Measurements from ENCODE around the gene PPFIA3.

The PPFIA3 gene

DNA sequence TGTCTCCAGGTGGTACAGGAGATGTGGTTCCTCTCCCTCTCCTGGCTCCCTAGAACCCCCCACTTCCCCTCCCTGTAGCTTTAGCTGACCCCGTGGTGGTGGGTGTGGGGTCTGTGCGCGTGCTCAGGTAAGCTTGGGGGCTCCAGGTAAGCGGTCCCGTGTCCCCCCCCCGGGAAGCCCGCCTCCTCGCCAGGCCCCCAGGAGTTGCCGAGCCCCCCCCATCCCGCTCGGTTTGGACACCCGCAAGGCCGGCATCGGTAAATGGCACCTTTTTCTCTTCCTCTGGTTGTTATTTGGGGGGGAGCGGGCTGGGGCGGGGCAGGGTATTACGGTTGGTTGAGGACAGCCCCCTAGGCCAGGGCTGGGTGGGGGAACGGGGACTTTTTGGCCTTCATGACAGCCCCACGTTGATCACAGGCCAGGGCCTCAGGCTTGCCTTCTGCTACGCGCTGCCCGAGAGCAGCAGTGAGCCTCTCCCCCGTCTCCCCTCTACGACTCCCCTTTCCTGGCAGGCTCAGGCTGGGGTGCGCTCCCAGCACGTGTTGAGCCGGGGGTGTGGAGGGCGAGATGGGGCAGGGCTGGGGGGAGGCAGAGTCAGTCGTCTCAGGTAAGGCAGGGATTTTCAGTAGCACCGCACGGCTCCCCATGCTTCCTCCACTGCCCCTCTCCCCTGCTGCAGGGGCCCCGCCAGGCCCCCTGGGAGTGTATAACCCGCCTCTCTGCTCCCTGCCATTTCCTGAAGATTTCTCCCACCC lies 15.8 kb upstream of the PPFIA3 start:
- H2BK5ac ChIP-seq (ENCODE audit: low read length) = no peak overlapping the region
- DNase-seq (ENCODE audit: low spot score) = no peak

DNA sequence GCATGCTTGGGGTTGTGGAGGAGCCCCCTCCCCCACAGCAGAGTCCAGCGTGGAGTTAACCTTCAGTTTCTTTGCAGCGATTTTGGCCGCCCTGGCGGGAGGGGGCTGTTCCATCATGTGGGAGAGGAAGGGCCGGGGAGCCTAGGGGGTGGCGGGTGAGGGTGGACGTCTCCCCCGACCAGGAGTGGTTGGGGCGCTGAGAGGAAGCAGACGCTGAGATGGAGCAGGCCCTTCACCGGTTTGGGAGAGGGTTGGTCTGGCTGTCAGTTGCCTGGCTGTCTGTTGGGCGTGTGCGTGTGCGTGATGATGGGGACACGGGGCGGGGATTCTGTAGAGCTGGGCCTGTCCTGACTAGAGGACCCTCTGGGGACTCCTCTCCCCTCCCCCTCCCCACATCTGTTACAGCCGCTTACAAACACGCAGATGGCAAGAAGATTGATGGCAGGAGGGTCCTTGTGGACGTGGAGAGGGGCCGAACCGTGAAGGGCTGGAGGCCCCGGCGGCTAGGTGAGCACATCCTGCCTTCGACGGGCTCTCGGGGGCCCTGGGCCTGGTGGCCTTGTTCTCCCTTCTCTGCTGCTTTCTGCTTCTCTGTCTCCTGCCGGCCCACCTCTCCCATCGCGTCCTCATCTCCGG lies 15.0 kb upstream of the PPFIA3 start:
- Histone ChIP-seq H3K36me3 (replicated peaks in 1 of 2; ENCODE audit: control insufficient read depth in 2 of 2, insufficient read depth in 2 of 2, low read length in 2 of 2) (peaks cover 66 to 94% of the 10 kb centered on the region in 2 donors), H3K4ac (ENCODE audit: low read length) (no peak overlapping the region), H2BK5ac (ENCODE audit: low read length) (no peak overlapping the region), H3K4me3 (ENCODE audit: low read length in 2 of 2) (no peak overlapping the region), H2BK120ac (ENCODE audit: low read depth, low read length) (no peak overlapping the region), H3K79me1 (ENCODE audit: low read depth, low read length) (peaks cover 14% of the 10 kb centered on the region), H3K27me3 (ENCODE audit: control insufficient read depth in 3 of 3, insufficient read depth in 3 of 3, low read depth in 1 of 3, low read length in 3 of 3) (no peaks in the 10 kb centered on the region), H3K27ac (replicated peaks; ENCODE audit: low read length) (no peak overlapping the region), H3K4me1 (ENCODE audit: control insufficient read depth in 2 of 2, insufficient read depth in 1 of 2, low read depth in 1 of 2, low read length in 2 of 2) (no peaks in the 10 kb centered on the region), H2AFZ (ENCODE audit: low read length) (no peak overlapping the region), H2BK15ac (ENCODE audit: low read length) (no peak overlapping the region), H3K9me3 (replicated peaks in 1 of 2; ENCODE audit: control insufficient read depth in 2 of 2, insufficient read depth in 1 of 2, low read depth in 1 of 2, low read length in 2 of 2) (peaks cover 0 to 3% of the 10 kb centered on the region in 2 donors), H3K18ac (ENCODE audit: low read length) (no peak overlapping the region), H3K4me2 (ENCODE audit: insufficient read depth, low read length, poor library complexity, severe bottlenecking) (no peak overlapping the region), H3K23ac (ENCODE audit: low read depth, low read length, poor library complexity) (no peak overlapping the region), H4K8ac (ENCODE audit: low read depth, low read length) (no peak overlapping the region), H2BK12ac (ENCODE audit: low read length) (no peak overlapping the region), H3K14ac (ENCODE audit: low read length) (no peak overlapping the region), H3K9ac (ENCODE audit: low read depth, low read length, poor library complexity) (no peak overlapping the region), H2AK5ac (ENCODE audit: low read depth, low read length) (no peak overlapping the region), H4K91ac (ENCODE audit: low read depth, low read length, poor library complexity) (no peak overlapping the region)
- WGBS, 2 donors (ENCODE audit: extremely low coverage in 2 of 2, insufficient read length in 2 of 2, insufficient replicate concordance in 1 of 2) = no CpG with 5 or more reads among the region's 30 CpGs
- no peak for DNase-seq (ENCODE audit: low spot score)

More for the DNA sequence above, 15.8 kb upstream of the PPFIA3 start:
- Histone ChIP-seq H3K9ac (ENCODE audit: low read depth, low read length, poor library complexity) (no peak overlapping the region), H2BK120ac (ENCODE audit: low read depth, low read length) (no peak overlapping the region), H3K27ac (replicated peaks; ENCODE audit: low read length) (no peak overlapping the region), H3K4me1 (ENCODE audit: control insufficient read depth in 2 of 2, insufficient read depth in 1 of 2, low read depth in 1 of 2, low read length in 2 of 2) (no peaks in the 10 kb centered on the region), H3K14ac (ENCODE audit: low read length) (no peak overlapping the region), H2AFZ (ENCODE audit: low read length) (no peak overlapping the region), H3K4me3 (ENCODE audit: low read length in 2 of 2) (no peak overlapping the region), H2BK15ac (ENCODE audit: low read length) (no peak overlapping the region), H4K91ac (ENCODE audit: low read depth, low read length, poor library complexity) (no peak overlapping the region), H3K36me3 (replicated peaks in 1 of 2; ENCODE audit: control insufficient read depth in 2 of 2, insufficient read depth in 2 of 2, low read length in 2 of 2) (peaks cover 67 to 94% of the 10 kb centered on the region in 2 donors), H4K8ac (ENCODE audit: low read depth, low read length) (no peak overlapping the region), H3K9me3 (replicated peaks in 1 of 2; ENCODE audit: control insufficient read depth in 2 of 2, insufficient read depth in 1 of 2, low read depth in 1 of 2, low read length in 2 of 2) (peaks cover 0 to 3% of the 10 kb centered on the region in 2 donors), H3K18ac (ENCODE audit: low read length) (no peak overlapping the region), H3K4ac (ENCODE audit: low read length) (no peak overlapping the region), H3K23ac (ENCODE audit: low read depth, low read length, poor library complexity) (no peak overlapping the region), H3K4me2 (ENCODE audit: insufficient read depth, low read length, poor library complexity, severe bottlenecking) (no peak overlapping the region), H2AK5ac (ENCODE audit: low read depth, low read length) (peak overlapping the region; percentile 36), H2BK12ac (ENCODE audit: low read length) (no peak overlapping the region), H3K27me3 (ENCODE audit: control insufficient read depth in 3 of 3, insufficient read depth in 3 of 3, low read depth in 1 of 3, low read length in 3 of 3) (no peaks in the 10 kb centered on the region), H3K79me1 (ENCODE audit: low read depth, low read length) (peaks cover 18% of the 10 kb centered on the region)
- no CpG with 5 or more reads among the region's 33 CpGs for WGBS, 2 donors (ENCODE audit: extremely low coverage in 2 of 2, insufficient read length in 2 of 2, insufficient replicate concordance in 1 of 2)

DNA sequence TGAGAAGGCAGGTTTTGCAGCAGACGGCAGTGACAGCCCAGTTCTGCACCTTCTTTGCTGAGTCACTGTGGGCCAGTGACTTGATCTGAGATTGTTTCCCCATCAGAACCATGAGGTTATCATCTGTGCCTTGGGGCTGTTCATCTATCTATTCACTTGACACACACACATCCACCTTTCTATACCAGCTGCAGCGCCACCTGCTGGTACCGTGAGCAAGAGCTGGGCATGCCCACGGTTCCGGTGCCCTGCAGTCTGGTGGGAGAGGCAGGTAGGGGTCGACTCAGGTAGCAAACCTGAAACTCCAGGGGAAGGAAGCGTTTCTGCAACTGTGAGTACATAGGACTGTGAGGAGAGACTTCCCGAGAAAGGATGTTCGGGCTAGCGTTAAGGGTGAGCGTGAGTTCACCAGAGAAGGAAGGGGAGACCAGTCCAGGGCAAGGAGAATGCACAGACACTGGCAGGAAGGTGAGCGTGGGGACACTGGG lies 12.7 kb upstream of the PPFIA3 start:
- Histone ChIP-seq H2BK12ac (ENCODE audit: low read length) (no peak overlapping the region), H3K18ac (ENCODE audit: low read length) (peak overlapping the region; percentile 44), H3K27ac (replicated peaks; ENCODE audit: low read length) (no peak overlapping the region), H3K79me1 (ENCODE audit: low read depth, low read length) (peaks cover 10% of the 10 kb centered on the region), H2BK120ac (ENCODE audit: low read depth, low read length) (no peak overlapping the region), H2AFZ (ENCODE audit: low read length) (no peak overlapping the region), H2BK15ac (ENCODE audit: low read length) (no peak overlapping the region), H3K23ac (ENCODE audit: low read depth, low read length, poor library complexity) (peak overlapping the region; percentile 76), H4K8ac (ENCODE audit: low read depth, low read length) (no peak overlapping the region), H3K36me3 (replicated peaks in 1 of 2; ENCODE audit: control insufficient read depth in 2 of 2, insufficient read depth in 2 of 2, low read length in 2 of 2) (peaks cover 54 to 81% of the 10 kb centered on the region in 2 donors), H3K4me1 (ENCODE audit: control insufficient read depth in 2 of 2, insufficient read depth in 1 of 2, low read depth in 1 of 2, low read length in 2 of 2) (no peaks in the 10 kb centered on the region), H3K27me3 (ENCODE audit: control insufficient read depth in 3 of 3, insufficient read depth in 3 of 3, low read depth in 1 of 3, low read length in 3 of 3) (no peaks in the 10 kb centered on the region), H3K9me3 (replicated peaks in 1 of 2; ENCODE audit: control insufficient read depth in 2 of 2, insufficient read depth in 1 of 2, low read depth in 1 of 2, low read length in 2 of 2) (no peaks in the 10 kb centered on the region), H3K9ac (ENCODE audit: low read depth, low read length, poor library complexity) (peak overlapping the region; percentile 15), H2AK5ac (ENCODE audit: low read depth, low read length) (no peak overlapping the region), H2BK5ac (ENCODE audit: low read length) (no peak overlapping the region), H4K91ac (ENCODE audit: low read depth, low read length, poor library complexity) (no peak overlapping the region), H3K4me2 (ENCODE audit: insufficient read depth, low read length, poor library complexity, severe bottlenecking) (no peak overlapping the region), H3K4ac (ENCODE audit: low read length) (no peak overlapping the region), H3K14ac (ENCODE audit: low read length) (no peak overlapping the region), H3K4me3 (ENCODE audit: low read length in 2 of 2) (no peak overlapping the region)
- no CpG with 5 or more reads among the region's 12 CpGs for WGBS, 2 donors (ENCODE audit: extremely low coverage in 2 of 2, insufficient read length in 2 of 2, insufficient replicate concordance in 1 of 2)
- peak; percentile 52 for DNase-seq (ENCODE audit: low spot score)

Measured in neuronal stem cell (in vitro differentiated cells).